HepG2 (cell line): ENCODE data around the gene ADM. TPM values are rescaled to one million over a fixed set of nuclear protein-coding genes. Genes with fewer than 3 reads are reported as not detected.

Experiments
- ARID4A ChIP-seq: sonication (generic); formaldehyde crosslinking; IDR thresholded peaks from 2 replicates; pipeline ENCODE4 v1.5.0; 2020; ENCODE audit warnings: mild to moderate bottlenecking, missing genetic modification reagents, borderline replicate concordance
- ATM ChIP-seq: fragments of 450-650 bp; IDR thresholded peaks from 2 replicates; pipeline ENCODE4 v1.7.1; 2017; ENCODE audit warnings: mild to moderate bottlenecking, borderline replicate concordance
- MEIS1 ChIP-seq: sonication (generic); formaldehyde crosslinking; IDR thresholded peaks from 2 replicates; pipeline ENCODE4 v1.9.0; 2021; ENCODE audit warnings: mild to moderate bottlenecking, missing genetic modification reagents, moderate library complexity, borderline replicate concordance
- SIX4 ChIP-seq: sonication (generic); formaldehyde crosslinking; IDR thresholded peaks from 2 replicates; pipeline ENCODE4 v1.4.0; 2020; ENCODE audit warnings: missing genetic modification reagents
- TMF1 ChIP-seq: sonication (generic); formaldehyde crosslinking; IDR thresholded peaks from 2 replicates; pipeline ENCODE4 v1.8.1; 2022; ENCODE audit warnings: low read depth, missing genetic modification reagents
- YEATS2 ChIP-seq: sonication (generic); formaldehyde crosslinking; IDR thresholded peaks from 2 replicates; pipeline ENCODE4 v1.4.0; 2020; ENCODE audit warnings: missing genetic modification reagents, borderline replicate concordance
- ZFY ChIP-seq: sonication (generic); formaldehyde crosslinking; IDR thresholded peaks from 2 replicates; pipeline ENCODE4 v1.4.0; 2020; ENCODE audit warnings: missing genetic modification reagents
- ZNF335 ChIP-seq: sonication (generic); formaldehyde crosslinking; IDR thresholded peaks from 2 replicates; pipeline ENCODE4 v1.4.0; 2020; ENCODE audit warnings: missing genetic modification reagents
- ZNF609 ChIP-seq: sonication (generic); formaldehyde crosslinking; IDR thresholded peaks from 2 replicates; pipeline ENCODE4 v1.4.0; 2020; ENCODE audit warnings: mild to moderate bottlenecking, missing genetic modification reagents, borderline replicate concordance
- polyA plus RNA-seq, 8 experiments: library from polyadenylated mRNA; depleted of rRNA in 3 of 8; stranded (reverse) in 7 of 8; unstranded in 1 of 8; fragments of >200 nt; fragmentation: Illumina TruSeq in 4 of 8; extraction: Trizol in 4 of 8; gene quantifications; 2 replicates each; pipeline versions ENCODE4 v1.2.1 to v1.2.3, GENCODE V29; 2011 to 2016; ENCODE audit warnings: low read depth in 4 of 8, missing spikeins in 1 of 8, mixed read lengths in 1 of 8; ENCODE audit not compliant: insufficient read depth in 1 of 8
- total RNA-seq, 5 experiments: library from RNA; depleted of rRNA; stranded (reverse); fragments of >200 nt; fragmentation: Illumina TruSeq; extraction: Trizol; gene quantifications; 2 replicates each; pipeline ENCODE4 v1.2.3, GENCODE V29; 2016; ENCODE audit warnings: low read depth in 1 of 5
- TF ChIP-seq, protein P1 (sequence below): sonication (generic); formaldehyde crosslinking; IDR thresholded peaks from 2 replicates; pipeline ENCODE4 v1.4.0; 2020; ENCODE audit warnings: missing genetic modification reagents
- TF ChIP-seq, protein P2 (sequence below): sonication (generic); formaldehyde crosslinking; IDR thresholded peaks from 2 replicates; pipeline ENCODE4 v1.8.0; 2022; ENCODE audit warnings: missing genetic modification reagents, mild to moderate bottlenecking, inconsistent platforms, borderline replicate concordance

Gene ADM
- total and polyA plus RNA-seq, 2 of the 13 experiments (the other 11 are each of a cell fraction or from before 2014, with no cell fraction given) = 10.7 to 26.1 TPM

DNA sequence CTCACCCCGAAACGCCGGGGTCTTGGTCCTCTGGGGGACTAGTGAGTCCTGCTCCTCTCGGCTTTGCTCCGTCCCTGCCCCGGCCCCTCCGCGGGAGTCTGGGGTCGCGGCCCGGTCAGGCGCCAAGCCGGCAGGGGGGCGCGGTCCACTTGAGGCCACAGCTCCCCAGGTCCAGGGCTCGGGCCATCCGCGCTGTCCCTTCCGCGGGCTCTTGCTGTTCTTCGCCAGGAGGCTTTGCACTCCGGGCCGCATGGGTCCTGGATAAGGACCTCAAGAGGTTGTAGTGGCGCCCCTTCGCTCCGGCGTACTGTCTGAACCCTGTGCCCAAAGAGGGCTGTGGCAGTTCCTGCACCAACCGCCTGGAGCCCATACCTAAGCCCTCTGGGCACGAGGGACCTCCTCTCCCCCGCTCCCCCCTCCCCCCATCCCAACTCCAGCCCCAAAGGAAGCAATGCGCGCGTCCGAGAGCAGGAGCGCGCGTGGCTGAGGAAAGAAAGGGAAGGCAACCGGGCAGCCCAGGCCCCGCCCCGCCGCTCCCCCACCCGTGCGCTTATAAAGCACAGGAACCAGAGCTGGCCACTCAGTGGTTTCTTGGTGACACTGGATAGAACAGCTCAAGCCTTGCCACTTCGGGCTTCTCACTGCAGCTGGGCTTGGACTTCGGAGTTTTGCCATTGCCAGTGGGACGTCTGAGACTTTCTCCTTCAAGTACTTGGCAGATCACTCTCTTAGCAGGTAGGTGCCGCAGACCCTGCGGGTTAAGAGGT is at the start of gene ADM (continued):
- TF ChIP-seq ARID4A (CRISPR knock-in tag) (peak; percentile 34; the same call in 1 of the 2 replicates), MEIS1 (no peak), YEATS2 (CRISPR knock-in tag) (peak; percentile 29; the same call in 1 of the 2 replicates), ZNF335 (CRISPR knock-in tag) (peak; percentile 81; the same call in 1 of the 2 replicates), SIX4 (CRISPR knock-in tag) (peak; percentile 40; the same call in 1 of the 2 replicates), ZNF609 (CRISPR knock-in tag) (0 out of 2 replicates have a peak, but pooled peaks have one; percentile 13), TMF1 (CRISPR knock-in tag) (peak; percentile 89), ZFY (CRISPR knock-in tag) (peak; percentile 69), ATM (no peak)
- TF ChIP-seq, protein P1, sequence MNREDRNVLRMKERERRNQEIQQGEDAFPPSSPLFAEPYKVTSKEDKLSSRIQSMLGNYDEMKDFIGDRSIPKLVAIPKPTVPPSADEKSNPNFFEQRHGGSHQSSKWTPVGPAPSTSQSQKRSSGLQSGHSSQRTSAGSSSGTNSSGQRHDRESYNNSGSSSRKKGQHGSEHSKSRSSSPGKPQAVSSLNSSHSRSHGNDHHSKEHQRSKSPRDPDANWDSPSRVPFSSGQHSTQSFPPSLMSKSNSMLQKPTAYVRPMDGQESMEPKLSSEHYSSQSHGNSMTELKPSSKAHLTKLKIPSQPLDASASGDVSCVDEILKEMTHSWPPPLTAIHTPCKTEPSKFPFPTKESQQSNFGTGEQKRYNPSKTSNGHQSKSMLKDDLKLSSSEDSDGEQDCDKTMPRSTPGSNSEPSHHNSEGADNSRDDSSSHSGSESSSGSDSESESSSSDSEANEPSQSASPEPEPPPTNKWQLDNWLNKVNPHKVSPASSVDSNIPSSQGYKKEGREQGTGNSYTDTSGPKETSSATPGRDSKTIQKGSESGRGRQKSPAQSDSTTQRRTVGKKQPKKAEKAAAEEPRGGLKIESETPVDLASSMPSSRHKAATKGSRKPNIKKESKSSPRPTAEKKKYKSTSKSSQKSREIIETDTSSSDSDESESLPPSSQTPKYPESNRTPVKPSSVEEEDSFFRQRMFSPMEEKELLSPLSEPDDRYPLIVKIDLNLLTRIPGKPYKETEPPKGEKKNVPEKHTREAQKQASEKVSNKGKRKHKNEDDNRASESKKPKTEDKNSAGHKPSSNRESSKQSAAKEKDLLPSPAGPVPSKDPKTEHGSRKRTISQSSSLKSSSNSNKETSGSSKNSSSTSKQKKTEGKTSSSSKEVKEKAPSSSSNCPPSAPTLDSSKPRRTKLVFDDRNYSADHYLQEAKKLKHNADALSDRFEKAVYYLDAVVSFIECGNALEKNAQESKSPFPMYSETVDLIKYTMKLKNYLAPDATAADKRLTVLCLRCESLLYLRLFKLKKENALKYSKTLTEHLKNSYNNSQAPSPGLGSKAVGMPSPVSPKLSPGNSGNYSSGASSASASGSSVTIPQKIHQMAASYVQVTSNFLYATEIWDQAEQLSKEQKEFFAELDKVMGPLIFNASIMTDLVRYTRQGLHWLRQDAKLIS (CRISPR knock-in tag) = 0 out of 2 replicates have a peak, but pooled peaks have one; percentile 17
- TF ChIP-seq, protein P2, sequence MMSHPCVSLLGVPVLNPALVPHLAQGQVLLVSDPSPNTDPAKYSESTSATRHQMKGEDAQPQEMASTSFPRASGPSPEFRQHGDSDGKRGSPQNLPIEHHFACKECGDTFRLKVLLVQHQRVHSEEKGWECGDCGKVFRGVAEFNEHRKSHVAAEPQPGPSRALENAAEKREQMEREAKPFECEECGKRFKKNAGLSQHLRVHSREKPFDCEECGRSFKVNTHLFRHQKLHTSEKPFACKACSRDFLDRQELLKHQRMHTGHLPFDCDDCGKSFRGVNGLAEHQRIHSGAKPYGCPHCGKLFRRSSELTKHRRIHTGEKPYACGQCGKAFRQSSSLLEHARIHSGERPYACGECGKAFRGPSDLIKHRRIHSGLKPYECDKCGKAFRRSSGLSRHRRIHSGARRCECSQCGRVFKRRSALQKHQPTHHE (CRISPR knock-in tag) = peak; percentile 95
